HepG2 (cell line): ENCODE results near the gene OR13C3. TPM values are rescaled to one million over a fixed set of nuclear protein-coding genes. Genes with fewer than 3 reads are reported as not detected.

Source experiments
- ATAC-seq: fragments of 200-7000 bp; cut with Tn5 transposase; 3 replicates; pipeline ENCODE4 v1.9.1; 2020; ENCODE audit warnings: mild to moderate bottlenecking, moderate library complexity
- BruUV-seq: library from RNA; stranded (reverse); fragments of 400-500 nt; replicated peaks from 2 replicates; lab custom pipeline; 2021; lab: Mats Ljungman, UMichigan
- CTCF ChIA-PET: fragments of 300-600 bp; formaldehyde crosslinking; extraction: SDS; loops from one replicate; lab custom pipeline; 2021; ENCODE audit warnings: low total read pairs, inconsistent platforms, low intra/inter-chr PET ratio; lab: Yijun Ruan, JAX
- POLR2A ChIA-PET: fragments of 350-600 bp; sonication (Branson Sonifier 250); formaldehyde crosslinking; loops from one replicate; lab custom pipeline; 2020; ENCODE audit warnings: antibody characterized with exemption, inconsistent platforms; lab: Yijun Ruan, JAX
- DNase-seq: peaks from one replicate; pipeline ENCODE4 v3.0.0-alpha.2; 2015; ENCODE audit warnings: low spot score
- FAIRE-seq: peaks from 3 replicates; lab custom pipeline; 2011; peaks lifted over from hg19 to GRCh38; lab: Jason Lieb, UNC
- H2AFZ ChIP-seq: one replicate; pipeline ENCODE4 v1.6.1; 2011; ENCODE audit warnings: low read length, inconsistent platforms
- H3K27ac ChIP-seq: fragments of 300-600 bp; 3 replicates; pipeline ENCODE4 v1.8.0; 2011; ENCODE audit warnings: mixed run types, mild to moderate bottlenecking, mixed read lengths, low read length, inconsistent platforms; ENCODE audit not compliant: insufficient read depth; ENCODE audit errors: extremely low read length
- H3K27me3 ChIP-seq, 2 experiments: fragments of 200-600 bp in 1 of 2; 2 replicates in 1 of 2; 3 replicates in 1 of 2; pipeline versions ENCODE4 v1.6.0 to v1.8.0; 2011; ENCODE audit warnings: low read length in 2 of 2, mild to moderate bottlenecking in 2 of 2, moderate library complexity in 2 of 2, inconsistent platforms in 1 of 2; ENCODE audit not compliant: insufficient read depth in 2 of 2, control insufficient read depth in 1 of 2
- H3K36me3 ChIP-seq, 2 experiments: fragments of 200-600 bp in 1 of 2; replicated peaks in 1 of 2; 2 replicates in 1 of 2; 3 replicates in 1 of 2; pipeline versions ENCODE4 v1.5.1 to v1.8.0; 2011; ENCODE audit warnings: low read length in 2 of 2, inconsistent platforms in 1 of 2; ENCODE audit not compliant: insufficient read depth in 2 of 2, control insufficient read depth in 1 of 2
- H3K4me1 ChIP-seq: 2 replicates; pipeline ENCODE4 v1.5.1; 2012; ENCODE audit warnings: low read length, inconsistent platforms; ENCODE audit not compliant: insufficient read depth
- H3K4me2 ChIP-seq: 2 replicates; pipeline ENCODE4 v1.6.0; 2011; ENCODE audit warnings: low read depth, low read length, inconsistent platforms
- H3K4me3 ChIP-seq, 3 experiments: fragments of 200-600 bp in 1 of 3; sonication (generic), shearing (Covaris generic) in 1 of 3; replicated peaks in 1 of 3; 2 replicates each; pipeline ENCODE4 v1.5.1; 2011 to 2016; ENCODE audit warnings: low read length in 3 of 3, inconsistent platforms in 2 of 3, low read depth in 2 of 3, mild to moderate bottlenecking in 2 of 3, control low read depth in 1 of 3, mixed read lengths in 1 of 3; ENCODE audit not compliant: insufficient read depth in 1 of 3
- H3K79me2 ChIP-seq: one replicate; pipeline ENCODE4 v1.6.1; 2011; ENCODE audit warnings: low read length, inconsistent platforms; ENCODE audit not compliant: insufficient read depth
- H3K9ac ChIP-seq: 2 replicates; pipeline ENCODE4 v1.6.0; 2011; ENCODE audit warnings: mild to moderate bottlenecking, low read depth, low read length, inconsistent platforms; ENCODE audit not compliant: insufficient read depth
- H3K9me3 ChIP-seq: 2 replicates; pipeline ENCODE4 v1.5.1; 2012; ENCODE audit warnings: mild to moderate bottlenecking, low read length
- H4K20me1 ChIP-seq: 2 replicates; pipeline ENCODE4 v1.6.0; 2011; ENCODE audit warnings: inconsistent platforms, mild to moderate bottlenecking, low read length, moderate library complexity; ENCODE audit not compliant: insufficient read depth
- ATF4 ChIP-seq, 2 experiments: fragments of 450-650 bp in 1 of 2; sonication (generic) in 1 of 2; formaldehyde crosslinking; IDR thresholded peaks; 2 replicates each; pipeline versions ENCODE4 v1.5.0 to v1.8.0; 2020 to 2022; ENCODE audit warnings: mild to moderate bottlenecking in 1 of 2, missing genetic modification reagents in 1 of 2
- CEBPB ChIP-seq: IDR thresholded peaks from 2 replicates; pipeline ENCODE4 v1.6.1; 2011; ENCODE audit warnings: low read depth, low read length, improper control_type of control experiment, borderline replicate concordance
- ZMYM3 ChIP-seq: sonication (generic); formaldehyde crosslinking; IDR thresholded peaks from 2 replicates; pipeline ENCODE4 v1.5.1; 2020; ENCODE audit warnings: mild to moderate bottlenecking, missing genetic modification reagents
- ZNF180 ChIP-seq: sonication (generic); formaldehyde crosslinking; IDR thresholded peaks from 2 replicates; pipeline ENCODE4 v1.4.0; 2020; ENCODE audit warnings: low read depth, missing genetic modification reagents, borderline replicate concordance
- ZNF296 ChIP-seq: sonication (generic); formaldehyde crosslinking; conservative IDR thresholded peaks from 2 replicates; pipeline ENCODE4 v1.5.0; 2020; ENCODE audit warnings: mild to moderate bottlenecking, missing genetic modification reagents
- ZNF704 ChIP-seq: sonication (generic); formaldehyde crosslinking; IDR thresholded peaks from 2 replicates; pipeline ENCODE4 v1.8.1; 2023; ENCODE audit warnings: mild to moderate bottlenecking, inconsistent platforms, moderate library complexity, missing genetic modification reagents, borderline replicate concordance
- WGBS: methylation state at CpG from one replicate; pipeline ENCODE4 v1.1.6; 2017; ENCODE audit warnings: low lambda C conversion rate; 5-methylcytosine and 5-hydroxymethylcytosine counted together
- in situ Hi-C: cut with HindIII; loops from 2 replicates; pipeline ENCODE4 v1.10.0; 2017; ENCODE audit warnings: low pct_unique_long_range_greater_than_20kb; ENCODE audit not compliant: extremely low pct_ligation_motif_present
- intact Hi-C: fragments of 100-400 bp; cut with micrococcal nuclease; formaldehyde crosslinking; loops from one replicate; pipeline ENCODE4 v1.10.0; 2022; ENCODE audit not compliant: unreplicated experiment
- polyA plus RNA-seq, 8 experiments: library from polyadenylated mRNA; depleted of rRNA in 3 of 8; stranded (reverse) in 7 of 8; unstranded in 1 of 8; fragments of >200 nt; fragmentation: Illumina TruSeq in 4 of 8; extraction: Trizol in 4 of 8; gene quantifications; 2 replicates each; pipeline versions ENCODE4 v1.2.1 to v1.2.3, GENCODE V29; 2011 to 2016; ENCODE audit warnings: low read depth in 4 of 8, missing spikeins in 1 of 8, mixed read lengths in 1 of 8; ENCODE audit not compliant: insufficient read depth in 1 of 8
- total RNA-seq, 5 experiments: library from RNA; depleted of rRNA; stranded (reverse); fragments of >200 nt; fragmentation: Illumina TruSeq; extraction: Trizol; gene quantifications; 2 replicates each; pipeline ENCODE4 v1.2.3, GENCODE V29; 2016; ENCODE audit warnings: low read depth in 1 of 5

The OR13C3 gene
- total and polyA plus RNA-seq, 2 of the 13 experiments (the other 11 are each of a cell fraction or from before 2014, with no cell fraction given), result not detected

DNA sequence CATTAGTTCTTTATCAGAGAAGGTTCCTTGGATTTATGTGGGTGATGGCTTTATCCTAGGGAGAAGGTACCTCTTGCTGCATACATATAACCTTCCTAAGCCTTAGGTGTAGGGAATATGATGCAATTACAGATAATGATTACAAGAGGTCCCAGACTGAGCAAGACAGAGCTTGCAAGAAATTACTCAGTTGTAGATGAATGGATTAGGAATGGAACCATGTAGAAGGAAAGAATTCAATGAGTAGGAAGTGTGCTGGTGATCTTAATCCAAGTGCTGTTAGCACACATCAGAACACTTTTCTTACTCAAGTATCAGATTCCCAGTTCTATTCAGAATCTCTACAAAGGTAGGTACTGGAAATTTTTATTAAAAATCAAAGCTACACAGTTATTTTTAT is 30.1 kb downstream of the OR13C3 start:
- H3K9me3 ChIP-seq, result no peaks in the 10 kb centered on the region
- no peak overlapping the region for H3K4me2 ChIP-seq
- H3K36me3 ChIP-seq, result no peaks in the 10 kb centered on the region
- no peaks in the 10 kb centered on the region for H3K4me1 ChIP-seq
- no TSS peak for BruUV-seq
- no peak overlapping the region for H3K4me3 ChIP-seq
- CTCF ChIA-PET, result no interaction called here
- H3K27me3 ChIP-seq, result no peaks in the 10 kb centered on the region
- FAIRE-seq (no peak), DNase-seq (no peak), ATAC-seq (no peak)
- POLR2A ChIA-PET, result no interaction called here
- no peaks in the 10 kb centered on the region for H4K20me1 ChIP-seq
- TF ChIP-seq CEBPB (peak; percentile 43; the same call in 1 of the 2 replicates), ZNF704 (CRISPR knock-in tag) (no peak), ATF4 (CRISPR knock-in tag; IDR thresholded peaks at IDR 0.05) (peak in 1 of 2 experiments; percentile 44; a peak in 2 of 4 replicates)
- H3K27ac ChIP-seq, result no peak overlapping the region
- no peak overlapping the region for H3K9ac ChIP-seq
- intact Hi-C loops, result no loop called here
- H3K79me2 ChIP-seq, result no peaks in the 10 kb centered on the region
- in situ Hi-C loops, result no loop called here
- no peak overlapping the region for H2AFZ ChIP-seq

- no peak for ATAC-seq
- Histone ChIP-seq H3K4me2 (no peak within 1 kb of the TSS), H3K27me3 (no peaks in the 10 kb centered on the region), H3K4me3 (no peak within 1 kb of the TSS), H3K4me1 (no peaks in the 10 kb centered on the region), H4K20me1 (no peaks in the 10 kb centered on the region), H3K27ac (no peak within 1 kb of the TSS), H3K9me3 (no peaks in the 10 kb centered on the region), H3K36me3 (no peaks in the 10 kb centered on the region), H3K9ac (no peak within 1 kb of the TSS), H2AFZ (no peak within 1 kb of the TSS), H3K79me2 (no peaks in the 10 kb centered on the region)
- WGBS, result 38% methylated on average over 5 of the region's 5 CpGs
- ChIA-PET CTCF (no interaction called here), POLR2A (no interaction called here)
- BruUV-seq, result no TSS peak
- in situ Hi-C loops, result no loop called here
- intact Hi-C loops, result no loop called here
- DNase-seq, result no peak
- TF ChIP-seq ZNF296 (CRISPR knock-in tag) (no peak), ZMYM3 (CRISPR knock-in tag) (no peak), ZNF180 (no peak)
- FAIRE-seq, result no peak
These were observed 32.7 kb downstream of the OR13C3 start, which contains the start of gene OR13F1 for GRCh38 chr9:104503963-104504362. Gene OR13F1, plus strand, starts transcription at chr9:104504263. Its CDS starts 0 bp downstream, at chr9:104504263.
